Muscle of leg (tissue), 11 donors: ENCODE data around the gene MLX. TPM values are rescaled to one million over a fixed set of nuclear protein-coding genes. Genes with fewer than 3 reads are reported as not detected.

Source experiments
- DNase-seq: peaks from one replicate; pipeline ENCODE4 v3.0.0; 2013
- H3K27ac ChIP-seq: one replicate; pipeline ENCODE4 v1.5.1; 2013; ENCODE audit warnings: mild to moderate bottlenecking, low read length, control low read depth
- H3K27me3 ChIP-seq: one replicate; pipeline ENCODE4 v1.6.1; 2013; ENCODE audit warnings: low read length; ENCODE audit not compliant: control insufficient read depth, insufficient read depth
- H3K36me3 ChIP-seq: one replicate; pipeline ENCODE4 v1.6.1; 2013; ENCODE audit warnings: low read length; ENCODE audit not compliant: control insufficient read depth, insufficient read depth
- H3K4me1 ChIP-seq: one replicate; pipeline ENCODE4 v1.6.1; 2013; ENCODE audit warnings: low read length; ENCODE audit not compliant: control insufficient read depth, insufficient read depth
- H3K4me3 ChIP-seq: one replicate; pipeline ENCODE4 v1.5.1; 2013; ENCODE audit warnings: low read length, control low read depth
- H3K9me3 ChIP-seq: replicated peaks from 2 replicates; pipeline ENCODE4 v1.6.1; 2013; ENCODE audit warnings: low read depth, low read length; ENCODE audit not compliant: control insufficient read depth
- WGBS: methylation state at CpG from one replicate; pipeline ENCODE4 v1.1.5; 2013; ENCODE audit warnings: missing lambda C conversion rate; ENCODE audit not compliant: insufficient coverage; 5-methylcytosine and 5-hydroxymethylcytosine counted together
- polyA plus RNA-seq, 8 donors: library from polyadenylated mRNA; unstranded; fragments of 120-200 nt; gene quantifications; one replicate each; pipeline versions ENCODE4 v1.2.1 to v1.2.3, GENCODE V29; 2013; ENCODE audit warnings: inconsistent platforms in 1 of 8, low replicate concordance in 1 of 8; ENCODE audit not compliant: insufficient read length in 8 of 8, insufficient read depth in 1 of 8
- total RNA-seq: library from RNA; stranded (reverse); fragments of 120-200 nt; gene quantifications from one replicate; pipeline ENCODE4 v1.2.4, GENCODE V29; 2013

Gene MLX
- total and polyA plus RNA-seq, 9 donors = 16.6 to 39.6 (median 34.9) TPM

- Histone ChIP-seq H3K9me3 (no peaks in the 10 kb centered on the region), H3K4me1 (peaks cover 17% of the 10 kb centered on the region), H3K27ac (peak overlapping the region; percentile 94), H3K27me3 (no peaks in the 10 kb centered on the region), H3K36me3 (peaks cover 57% of the 10 kb centered on the region), H3K4me3 (peak overlapping the region; percentile 89)
- 1% methylated on average over 12 of the region's 18 CpGs for WGBS
- no peak for DNase-seq
Measured at GRCh38 chr17:42577140-42577531, 10.2 kb downstream of the MLX start.

GRCh38 chr17:42577532-42578281, 10.8 kb downstream of the MLX start, which contains the start of gene PSMC3IP:
Gene PSMC3IP (minus strand): TSS chr17:42577729. CDS start chr17:42577686, 43 bp downstream.
- Histone ChIP-seq H3K27me3 (no peaks in the 10 kb centered on the region), H3K4me3 (peak within 1 kb of the TSS; percentile 89), H3K4me1 (peaks cover 17% of the 10 kb centered on the region), H3K36me3 (peaks cover 57% of the 10 kb centered on the region), H3K27ac (peak within 1 kb of the TSS; percentile 94), H3K9me3 (no peaks in the 10 kb centered on the region)
- under 1% methylated on average over 51 of the region's 52 CpGs for WGBS
- DNase-seq = peak; percentile 98

GRCh38 chr17:42578282-42578869, 11.5 kb downstream of the MLX start:
- WGBS = 0% methylated on average over 6 of the region's 20 CpGs
- Histone ChIP-seq H3K27ac (peak overlapping the region; percentile 94), H3K9me3 (no peaks in the 10 kb centered on the region), H3K27me3 (no peaks in the 10 kb centered on the region), H3K4me3 (peak overlapping the region; percentile 89), H3K36me3 (peaks cover 57% of the 10 kb centered on the region), H3K4me1 (peaks cover 17% of the 10 kb centered on the region)
- peak; percentile 85 for DNase-seq

DNA sequence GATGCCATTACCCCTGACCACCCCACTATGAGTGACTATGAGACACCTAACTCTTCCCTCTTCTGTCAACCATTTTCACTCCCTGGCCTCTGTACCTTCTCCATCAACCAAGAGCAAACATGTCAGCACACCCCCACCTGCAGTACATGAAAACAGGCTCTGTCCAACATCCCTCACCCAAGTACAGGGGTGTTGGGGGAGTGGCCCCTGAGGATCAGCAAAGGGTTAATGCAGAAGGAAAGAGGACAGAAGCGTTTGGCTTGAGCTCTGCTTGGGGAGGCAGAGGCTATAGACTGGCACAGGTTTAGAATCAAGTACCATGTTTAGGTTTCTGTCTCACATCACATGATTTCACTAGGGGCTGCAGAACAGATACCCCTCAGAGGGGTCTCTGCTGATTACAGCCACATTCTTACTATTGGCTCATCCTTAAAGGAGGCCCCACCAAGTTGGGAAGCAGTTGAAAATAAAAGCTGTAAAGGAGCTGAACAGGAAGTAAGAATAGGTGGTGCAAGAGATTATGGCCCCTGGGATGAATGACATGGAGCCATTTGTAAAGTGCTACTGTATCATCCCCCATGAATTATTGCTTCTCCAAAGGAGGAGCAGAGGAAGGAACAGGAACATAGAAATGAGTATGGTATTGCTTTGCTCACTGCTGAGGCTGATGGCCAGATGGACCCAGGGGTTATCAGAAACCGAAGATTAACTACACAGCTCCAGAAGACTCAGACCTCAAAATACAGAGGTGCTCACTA, 13.1 kb downstream of the MLX start:
- H3K36me3 ChIP-seq = peaks cover 60% of the 10 kb centered on the region
- no CpG with 5 or more reads among the region's 2 CpGs for WGBS
- no peak for DNase-seq
- H3K27me3 ChIP-seq = no peaks in the 10 kb centered on the region
- peaks cover 17% of the 10 kb centered on the region for H3K4me1 ChIP-seq
- no peak overlapping the region for H3K27ac ChIP-seq
- H3K9me3 ChIP-seq = no peaks in the 10 kb centered on the region
- no peak overlapping the region for H3K4me3 ChIP-seq

- Histone ChIP-seq H3K27me3 (no peaks in the 10 kb centered on the region), H3K27ac (no peak overlapping the region), H3K4me1 (peaks cover 15% of the 10 kb centered on the region), H3K36me3 (peaks cover 70% of the 10 kb centered on the region), H3K4me3 (no peak overlapping the region), H3K9me3 (no peaks in the 10 kb centered on the region)
- no peak for DNase-seq
- WGBS = 82% methylated on average over 6 of the region's 10 CpGs
Measured at GRCh38 chr17:42581744-42582270, 14.9 kb downstream of the MLX start.

- H3K36me3 ChIP-seq = peaks cover 88% of the 10 kb centered on the region
- 90% methylated on average over 7 of the region's 9 CpGs for whole genome bisulfite sequencing
- H3K27ac ChIP-seq = no peak overlapping the region
- no peaks in the 10 kb centered on the region for H3K4me1 ChIP-seq
- DNase-seq = peak; percentile 19
- no peaks in the 10 kb centered on the region for H3K9me3 ChIP-seq
- no peak overlapping the region for H3K4me3 ChIP-seq
- H3K27me3 ChIP-seq = no peaks in the 10 kb centered on the region
Measured at GRCh38 chr17:42584880-42585279, 18.0 kb downstream of the MLX start.

DNA sequence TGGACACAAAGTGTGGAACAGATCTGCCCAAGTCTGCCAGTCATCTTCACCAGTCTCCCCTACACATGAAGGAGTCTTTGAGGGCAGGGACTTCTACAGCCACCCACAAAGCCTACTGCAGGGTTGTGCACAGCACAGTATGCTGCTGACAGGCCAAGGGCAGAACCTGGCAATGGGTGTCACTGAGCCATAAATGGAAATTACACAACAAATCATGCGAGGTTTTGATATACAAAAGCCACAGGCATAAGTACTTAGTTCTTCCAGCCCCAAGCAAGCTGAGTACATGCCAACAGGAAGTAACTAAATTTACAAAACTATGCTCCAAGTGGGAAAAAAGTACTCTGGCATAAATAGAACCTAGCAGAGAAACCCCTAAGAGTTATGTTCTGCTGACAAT, 18.5 kb downstream of the MLX start:
- WGBS = 80% methylated on average over 1 of the region's 1 CpG
- no peak for DNase-seq
- Histone ChIP-seq H3K27ac (no peak overlapping the region), H3K4me3 (no peak overlapping the region), H3K9me3 (no peaks in the 10 kb centered on the region), H3K27me3 (no peaks in the 10 kb centered on the region), H3K4me1 (no peaks in the 10 kb centered on the region), H3K36me3 (peaks cover 88% of the 10 kb centered on the region)

DNA sequence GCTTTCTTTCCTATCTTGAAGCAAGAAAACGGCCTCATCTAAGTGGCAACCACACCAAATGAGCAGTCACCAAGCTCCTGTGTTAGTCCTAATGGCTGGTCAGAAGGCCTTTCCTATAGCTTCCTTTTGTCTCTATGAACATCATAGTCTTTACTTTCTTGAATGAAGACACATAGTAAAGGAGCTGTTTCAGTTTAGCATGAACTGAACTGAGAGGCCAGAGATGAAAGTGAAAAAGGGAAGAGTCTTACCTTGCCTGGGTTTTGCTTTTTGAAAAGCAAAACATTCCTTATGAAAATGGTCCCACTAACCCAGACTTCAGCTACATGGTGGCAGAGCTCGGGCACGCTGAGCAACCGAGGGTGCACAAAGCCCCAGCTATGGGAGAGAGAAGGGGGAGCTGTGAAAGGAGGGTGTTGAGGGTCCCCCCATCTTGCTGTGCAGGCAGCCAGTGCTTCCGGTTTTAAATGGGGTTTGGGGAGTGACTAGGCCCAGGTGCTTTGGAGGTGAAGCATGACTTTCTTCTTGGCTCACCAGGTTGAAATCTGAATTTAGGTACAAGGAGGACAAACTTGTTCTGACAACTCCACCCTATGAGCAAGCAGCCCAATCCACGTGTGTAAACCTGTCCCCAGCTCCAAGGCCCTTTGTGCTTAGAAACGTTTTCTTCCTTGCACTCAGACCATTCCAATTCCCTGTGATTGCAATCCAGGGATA, 19.8 kb downstream of the MLX start:
- Histone ChIP-seq H3K4me3 (no peak overlapping the region), H3K36me3 (peaks cover 83% of the 10 kb centered on the region), H3K27me3 (no peaks in the 10 kb centered on the region), H3K4me1 (no peaks in the 10 kb centered on the region), H3K27ac (no peak overlapping the region), H3K9me3 (no peaks in the 10 kb centered on the region)
- WGBS = 100% methylated on average over 2 of the region's 7 CpGs
- no peak for DNase-seq

- 100% methylated on average over 2 of the region's 2 CpGs for WGBS
- Histone ChIP-seq H3K36me3 (peaks cover 49% of the 10 kb centered on the region), H3K27ac (no peak overlapping the region), H3K9me3 (no peaks in the 10 kb centered on the region), H3K4me3 (no peak overlapping the region), H3K4me1 (no peaks in the 10 kb centered on the region), H3K27me3 (no peaks in the 10 kb centered on the region)
- DNase-seq = no peak
Measured at GRCh38 chr17:42590886-42591285, 24.0 kb downstream of the MLX start.
